A673 (cell line): ENCODE measurements around the gene EIF3J.

ENCODE experiments used
- CTCF ChIP-seq: fragments of 300-800, 200-600 bp; sonication (generic); conservative IDR thresholded peaks from 2 replicates; pipeline ENCODE4 v1.5.1; 2017; ENCODE audit warnings: low read depth, mild to moderate bottlenecking, antibody characterized with exemption, low read length, moderate library complexity, mixed read lengths
- EZH2 ChIP-seq: fragments of 200-600 bp; sonication (generic); IDR thresholded peaks from 2 replicates; pipeline ENCODE4 v1.6.1; 2017; ENCODE audit warnings: borderline replicate concordance, low read depth, mild to moderate bottlenecking, mixed read lengths, antibody characterized with exemption, low read length; ENCODE audit not compliant: poor library complexity, severe bottlenecking

DNA sequence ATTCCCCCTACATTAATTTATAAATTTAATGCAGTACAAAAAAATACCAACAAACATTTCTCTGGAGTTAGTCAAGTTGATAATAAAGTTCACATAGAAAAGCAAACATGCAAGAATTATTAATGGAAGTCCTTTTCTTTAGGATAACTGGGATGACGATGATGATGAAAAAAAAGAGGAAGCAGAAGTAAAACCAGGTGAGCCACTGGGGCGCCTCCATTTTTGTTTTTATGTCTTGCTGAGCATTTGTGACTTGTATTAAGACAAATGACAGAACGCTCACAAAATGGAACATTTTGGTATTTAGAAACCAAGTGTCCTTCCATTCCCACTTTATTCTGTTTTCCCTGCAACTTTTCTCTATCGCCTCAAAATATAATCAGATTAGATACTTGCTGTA is 13.8 kb downstream of the EIF3J start:
- TF ChIP-seq CTCF (no peak), EZH2 (no peak)
